Measurements from ENCODE around the gene SHKBP1.

SHKBP1 gene

GRCh38 chr19:40588110-40588854, 11.6 kb downstream of the SHKBP1 start:
- no peak for TF ChIP-seq GATA3 (IDR thresholded peaks at IDR 0.05; ENCODE audit: low read depth, low read length)

- TF ChIP-seq GATA2 (IDR thresholded peaks at IDR 0.05; ENCODE audit: low read depth, low read length) (no peak), GATA3 (IDR thresholded peaks at IDR 0.05; ENCODE audit: low read depth, low read length) (no peak)
Measured at GRCh38 chr19:40588926-40589569, 12.4 kb downstream of the SHKBP1 start.

DNA sequence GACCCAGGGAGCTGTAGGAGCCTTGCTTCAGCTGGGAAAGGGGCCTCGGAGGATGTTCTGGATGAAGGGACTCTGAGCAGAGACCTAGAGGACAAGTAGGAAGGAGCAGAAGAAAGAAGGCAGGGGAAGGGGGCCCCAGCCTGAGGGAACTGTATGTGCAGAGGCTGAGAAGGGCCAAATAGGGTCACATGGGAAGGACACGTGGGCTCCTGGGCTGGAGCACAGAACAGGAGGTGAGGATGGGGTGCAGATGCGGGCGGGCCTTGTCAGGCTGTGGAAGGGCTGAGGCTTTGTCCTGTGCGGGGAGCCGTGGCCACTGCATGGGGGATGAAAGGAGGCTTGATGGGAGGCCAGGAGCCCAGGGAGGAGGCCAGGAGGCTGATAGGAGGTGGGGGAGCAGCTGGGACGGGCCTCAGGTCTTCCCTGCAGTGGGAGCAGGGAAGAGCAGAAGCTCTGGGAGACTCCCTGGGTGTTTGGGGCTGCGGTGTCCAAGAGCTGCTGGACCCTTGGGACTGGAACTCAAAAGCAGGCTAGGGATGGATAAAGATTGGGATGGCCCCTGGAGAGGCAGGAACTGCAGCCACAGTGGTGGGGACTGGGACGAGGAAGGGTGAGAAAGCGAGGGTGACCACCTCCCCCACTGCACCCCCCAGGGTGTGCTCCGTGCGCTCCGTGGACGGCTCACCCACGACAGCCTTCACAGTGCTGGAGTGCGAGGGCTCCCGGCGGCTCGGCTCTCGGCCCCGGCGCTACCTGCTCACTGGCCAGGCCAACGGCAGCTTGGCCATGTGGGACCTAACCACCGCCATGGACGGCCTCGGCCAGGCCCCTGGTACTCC, 13.1 kb downstream of the SHKBP1 start:
- TF ChIP-seq GATA2 (IDR thresholded peaks at IDR 0.05; ENCODE audit: low read depth, low read length) (no peak), GATA3 (IDR thresholded peaks at IDR 0.05; ENCODE audit: low read depth, low read length) (no peak)

DNA sequence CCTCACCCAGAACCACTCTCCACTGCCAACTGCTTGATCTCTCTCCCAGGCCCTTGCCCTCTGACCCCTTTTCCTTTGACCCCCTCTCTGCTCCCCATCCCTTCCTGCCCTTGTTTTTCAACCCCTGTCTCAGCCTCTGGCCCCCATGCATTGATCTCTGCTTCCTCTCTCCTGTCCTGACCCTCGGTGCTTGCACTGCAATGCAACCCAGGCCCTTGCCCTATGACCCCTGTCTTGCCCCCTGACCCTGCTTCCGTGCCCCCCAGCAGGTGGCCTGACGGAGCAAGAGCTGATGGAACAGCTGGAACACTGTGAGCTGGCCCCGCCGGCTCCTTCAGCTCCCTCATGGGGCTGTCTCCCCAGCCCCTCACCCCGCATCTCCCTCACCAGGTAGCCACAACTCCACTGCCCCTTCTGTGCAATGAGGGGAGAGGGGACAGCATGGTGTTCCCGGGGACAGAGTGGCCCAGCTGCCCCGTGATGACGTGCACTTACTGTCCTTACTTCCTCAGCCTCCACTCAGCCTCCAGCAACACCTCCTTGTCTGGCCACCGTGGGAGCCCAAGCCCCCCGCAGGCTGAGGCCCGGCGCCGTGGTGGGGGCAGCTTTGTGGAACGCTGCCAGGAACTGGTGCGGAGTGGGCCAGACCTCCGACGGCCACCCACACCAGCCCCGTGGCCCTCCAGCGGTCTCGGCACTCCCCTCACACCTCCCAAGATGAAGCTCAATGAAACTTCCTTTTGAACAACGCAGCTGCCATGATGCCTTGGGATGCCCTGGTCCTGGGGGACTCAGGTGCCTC, 14.0 kb downstream of the SHKBP1 start:
- TF ChIP-seq GATA2 (IDR thresholded peaks at IDR 0.05; ENCODE audit: low read depth, low read length): no peak
- TF ChIP-seq GATA3 (IDR thresholded peaks at IDR 0.05; ENCODE audit: low read depth, low read length): no peak

DNA sequence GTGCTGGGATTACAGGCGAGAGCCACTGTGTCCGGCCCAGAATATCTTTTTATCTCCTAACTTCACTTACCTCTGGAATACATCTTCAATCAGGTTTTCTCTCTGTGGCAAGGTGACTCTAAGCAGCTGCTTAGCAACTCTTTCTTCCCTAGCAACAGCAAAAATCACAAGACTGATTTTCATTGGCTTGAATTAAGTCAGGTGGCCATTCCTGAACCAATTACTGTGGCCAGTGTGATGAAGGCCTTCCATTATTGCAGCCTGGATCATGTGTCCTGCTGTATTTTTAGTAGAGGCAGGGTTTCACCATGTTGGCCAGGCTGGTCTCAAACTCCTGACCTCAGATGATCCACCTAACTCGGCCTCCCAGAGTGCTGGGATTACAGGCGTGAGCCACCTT, 15.5 kb downstream of the SHKBP1 start:
- no peak for TF ChIP-seq GATA2 (IDR thresholded peaks at IDR 0.05; ENCODE audit: low read depth, low read length)
- TF ChIP-seq GATA3 (IDR thresholded peaks at IDR 0.05; ENCODE audit: low read depth, low read length): no peak

DNA sequence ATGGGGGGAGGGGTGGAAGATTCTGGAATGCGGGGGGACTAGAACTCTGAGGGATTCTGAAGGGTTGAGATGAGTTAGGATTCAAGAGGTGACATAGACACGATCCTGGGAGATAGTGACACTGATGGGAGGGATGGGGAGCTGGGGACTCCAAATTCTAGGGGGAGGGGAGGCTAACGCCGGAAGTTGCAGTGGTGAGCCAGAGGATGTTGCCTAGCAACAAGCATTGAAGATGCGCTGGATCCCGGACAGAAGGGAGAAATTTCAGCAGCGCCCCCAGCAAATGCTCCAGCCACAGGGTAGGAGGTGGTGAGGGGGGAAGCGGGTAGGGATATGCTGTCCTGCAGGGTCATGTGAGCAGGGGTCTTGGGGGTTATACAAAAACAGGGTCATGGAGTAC, 17.6 kb downstream of the SHKBP1 start:
- TF ChIP-seq GATA2 (IDR thresholded peaks at IDR 0.05; ENCODE audit: low read depth, low read length): no peak
- TF ChIP-seq GATA3 (IDR thresholded peaks at IDR 0.05; ENCODE audit: low read depth, low read length): no peak

DNA sequence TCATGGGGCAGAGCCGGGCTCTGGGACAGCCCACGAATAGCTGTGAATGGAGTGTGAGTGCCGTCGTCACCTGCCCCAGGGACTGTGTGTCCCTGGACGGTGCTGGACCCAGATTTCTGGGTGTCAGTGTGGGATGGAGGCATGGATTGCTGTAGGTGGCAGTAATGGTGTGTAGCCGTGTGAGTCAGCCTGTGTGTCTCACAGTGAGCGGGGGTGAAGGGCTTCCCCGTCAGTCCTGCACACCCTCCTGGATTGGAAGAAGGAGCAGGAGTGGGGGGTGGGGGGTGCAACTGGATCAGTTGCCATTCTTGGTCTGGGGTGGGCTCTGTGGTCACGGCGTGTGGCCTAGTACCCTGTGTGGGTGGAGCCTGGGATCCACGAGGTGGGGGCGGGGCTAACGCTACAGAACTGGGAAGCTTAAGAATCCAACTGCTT, 18.0 kb downstream of the SHKBP1 start:
- TF ChIP-seq GATA2 (IDR thresholded peaks at IDR 0.05; ENCODE audit: low read depth, low read length) (no peak), GATA3 (IDR thresholded peaks at IDR 0.05; ENCODE audit: low read depth, low read length) (no peak)

DNA sequence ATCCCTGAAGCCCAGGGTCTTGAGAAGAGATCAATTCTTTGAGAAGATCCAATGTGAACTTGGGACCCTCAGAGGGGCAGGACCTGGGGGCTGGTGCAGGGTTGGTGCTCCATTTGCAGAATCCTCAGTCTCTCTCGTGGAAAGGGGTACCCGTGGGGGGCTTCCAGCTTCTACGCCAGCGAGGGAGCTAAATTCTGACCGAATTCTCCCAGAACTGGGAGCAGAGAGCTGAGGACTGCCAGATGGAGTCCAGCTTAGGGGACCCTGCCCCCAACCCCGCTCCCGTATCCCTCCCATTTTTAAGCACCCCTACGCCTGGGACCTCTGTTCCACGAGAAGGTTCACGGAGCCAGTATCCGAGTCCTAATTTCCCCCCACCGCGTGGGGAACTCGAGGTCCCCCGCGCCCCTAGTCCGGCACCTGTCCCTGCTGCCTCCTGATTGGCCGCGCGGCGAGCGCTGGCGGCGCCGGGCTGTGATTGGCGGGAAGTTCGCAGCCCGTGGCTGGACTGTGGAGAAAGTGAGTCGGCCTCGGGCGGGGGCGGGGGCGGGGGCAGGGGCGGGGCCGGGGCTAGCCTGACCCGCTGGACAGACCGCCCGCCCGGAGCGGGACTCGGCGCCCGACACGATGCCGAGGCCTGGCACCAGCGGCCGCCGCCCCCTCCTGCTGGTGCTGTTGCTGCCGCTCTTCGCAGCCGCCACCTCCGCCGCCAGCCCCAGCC, 20.1 kb downstream of the SHKBP1 start:
- TF ChIP-seq GATA3 (IDR thresholded peaks at IDR 0.05; ENCODE audit: low read depth, low read length): no peak
- TF ChIP-seq GATA2 (IDR thresholded peaks at IDR 0.05; ENCODE audit: low read depth, low read length): no peak

DNA sequence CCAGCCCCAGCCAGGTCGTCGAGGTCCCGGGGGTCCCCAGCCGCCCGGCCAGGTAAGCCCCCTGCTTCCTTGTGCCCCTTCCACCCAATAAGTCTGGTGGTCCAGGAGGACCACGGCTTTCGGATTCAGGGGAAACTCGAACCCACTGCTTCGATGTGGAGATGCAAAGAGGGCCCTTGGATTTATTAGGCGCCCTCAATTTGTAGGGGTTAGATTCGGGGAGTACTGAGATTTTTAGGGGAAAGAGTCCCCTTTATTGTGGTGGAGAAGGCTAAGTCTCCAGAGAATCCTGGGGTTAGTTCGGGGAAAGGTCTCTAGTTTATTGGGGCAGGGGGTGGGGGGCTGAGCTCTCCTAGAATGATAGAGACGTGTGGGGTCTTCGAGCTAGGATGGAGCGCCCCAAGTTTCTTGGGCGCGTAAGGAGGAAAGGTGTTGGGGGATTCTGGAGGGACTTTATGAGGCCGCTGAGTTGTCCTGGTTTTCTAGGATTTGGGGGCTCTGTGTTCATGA, 20.7 kb downstream of the SHKBP1 start:
- no peak for TF ChIP-seq GATA3 (IDR thresholded peaks at IDR 0.05; ENCODE audit: low read depth, low read length)
- TF ChIP-seq GATA2 (IDR thresholded peaks at IDR 0.05; ENCODE audit: low read depth, low read length): no peak

GRCh38 chr19:40598121-40598917, 21.6 kb downstream of the SHKBP1 start:
- TF ChIP-seq GATA3 (IDR thresholded peaks at IDR 0.05; ENCODE audit: low read depth, low read length) (no peak), GATA2 (IDR thresholded peaks at IDR 0.05; ENCODE audit: low read depth, low read length) (no peak)

GRCh38 chr19:40598918-40599307, 22.2 kb downstream of the SHKBP1 start:
- TF ChIP-seq GATA3 (IDR thresholded peaks at IDR 0.05; ENCODE audit: low read depth, low read length) (no peak), GATA2 (IDR thresholded peaks at IDR 0.05; ENCODE audit: low read depth, low read length) (no peak)

DNA sequence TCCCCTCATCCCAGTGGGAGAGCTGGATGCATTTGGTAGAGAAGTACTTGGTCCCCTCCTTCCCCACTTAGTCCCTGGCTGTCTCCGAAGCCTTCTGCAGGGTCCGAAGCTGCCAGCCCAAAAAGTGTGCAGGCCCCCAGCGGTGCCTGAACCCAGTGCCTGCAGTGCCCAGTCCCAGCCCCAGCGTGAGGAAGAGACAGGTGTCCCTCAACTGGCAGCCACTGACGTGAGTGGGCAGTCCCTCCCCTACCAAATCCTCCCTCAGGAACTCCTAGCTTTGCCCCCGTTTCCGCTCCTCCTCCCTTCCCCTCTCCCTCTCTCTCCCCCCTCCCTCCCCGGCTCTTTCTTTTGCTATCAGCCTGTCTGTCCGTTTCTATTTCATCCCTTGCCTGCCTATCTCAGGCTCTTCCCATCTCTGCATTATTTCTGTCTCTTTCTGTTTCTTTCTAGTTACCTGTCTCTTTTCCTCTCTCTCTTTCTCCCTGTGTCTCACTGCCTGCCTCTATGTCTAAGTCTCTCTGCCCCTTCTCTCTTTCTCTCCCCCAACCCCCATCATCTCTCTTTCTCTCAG, 22.7 kb downstream of the SHKBP1 start:
- TF ChIP-seq GATA2 (IDR thresholded peaks at IDR 0.05; ENCODE audit: low read depth, low read length): no peak
